WTC11 (cell line): ENCODE results near the gene KLHL41.
"Not testable (repeated sequence)": the region's sequence is repeated elsewhere in the genome, so short reads cannot be mapped to it uniquely, and the experiment has no call there.

Experiments used
- CTCF ChIP-seq: fragments of 200-600 bp; IDR thresholded peaks from 2 replicates; pipeline ENCODE4 v1.8.0; 2022; ENCODE audit warnings: antibody characterized with exemption
- EMX1 ChIP-seq: fragments of 250-450 bp; sonication (Bioruptor Pico); IDR thresholded peaks from 2 replicates; pipeline ENCODE4 v1.8.0; 2021; ENCODE audit warnings: mild to moderate bottlenecking
- FOXK1 ChIP-seq: sonication (generic); formaldehyde crosslinking; IDR thresholded peaks from 2 replicates; pipeline ENCODE4 v1.8.0; 2022; ENCODE audit warnings: mild to moderate bottlenecking, moderate library complexity, missing genetic modification reagents
- MAX ChIP-seq: sonication (generic); formaldehyde crosslinking; IDR thresholded peaks from 2 replicates; pipeline ENCODE4 v1.8.0; 2022; ENCODE audit warnings: mild to moderate bottlenecking, missing genetic modification reagents
- NR2C2 ChIP-seq: sonication (generic); formaldehyde crosslinking; IDR thresholded peaks from 2 replicates; pipeline ENCODE4 v1.8.0; 2022; ENCODE audit warnings: mild to moderate bottlenecking, missing genetic modification reagents
- PRRX2 ChIP-seq: fragments of 250-450 bp; sonication (Bioruptor Pico); IDR thresholded peaks from 2 replicates; pipeline ENCODE4 v1.8.0; 2021; ENCODE audit warnings: mild to moderate bottlenecking
- SMAD4 ChIP-seq: sonication (generic); formaldehyde crosslinking; IDR thresholded peaks from 2 replicates; pipeline ENCODE4 v1.8.0; 2022; ENCODE audit warnings: mild to moderate bottlenecking, missing genetic modification reagents
- TCF7 ChIP-seq: sonication (generic); formaldehyde crosslinking; IDR thresholded peaks from 2 replicates; pipeline ENCODE4 v1.8.0; 2022; ENCODE audit warnings: mild to moderate bottlenecking, low read depth, missing genetic modification reagents, moderate library complexity
- TF ChIP-seq, protein P1 (sequence below): sonication (generic); formaldehyde crosslinking; IDR thresholded peaks from 2 replicates; pipeline ENCODE4 v1.8.0; 2022; ENCODE audit warnings: missing genetic modification reagents
- TF ChIP-seq, protein P2 (sequence below): sonication (generic); formaldehyde crosslinking; IDR thresholded peaks from 2 replicates; pipeline ENCODE4 v1.8.1; 2023; ENCODE audit warnings: mild to moderate bottlenecking, missing genetic modification reagents

DNA sequence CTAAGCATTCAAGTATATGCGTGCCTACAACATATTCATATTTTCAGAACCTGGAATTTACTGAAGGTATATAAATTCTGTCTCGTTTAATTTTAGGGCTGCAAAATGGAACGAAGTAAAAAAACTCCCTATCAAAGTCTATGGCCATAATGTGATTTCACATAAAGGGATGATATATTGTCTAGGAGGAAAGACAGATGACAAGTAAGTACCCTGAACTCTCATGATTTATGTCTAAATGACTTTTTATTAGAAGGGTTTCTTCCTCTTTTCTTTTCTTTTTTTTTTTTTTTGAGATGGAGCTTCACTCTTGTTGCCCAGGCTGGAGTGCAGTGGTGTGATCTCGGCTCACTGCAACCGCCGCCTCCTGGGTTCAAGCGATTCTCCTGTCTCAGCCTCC is 5.3 kb downstream of the KLHL41 start:
- not testable (repeated sequence) for TF ChIP-seq FOXK1 (CRISPR knock-in tag); MAX (CRISPR knock-in tag); CTCF; EMX1; PRRX2 (CRISPR knock-in tag); TCF7; SMAD4; NR2C2
- TF ChIP-seq, protein P1, sequence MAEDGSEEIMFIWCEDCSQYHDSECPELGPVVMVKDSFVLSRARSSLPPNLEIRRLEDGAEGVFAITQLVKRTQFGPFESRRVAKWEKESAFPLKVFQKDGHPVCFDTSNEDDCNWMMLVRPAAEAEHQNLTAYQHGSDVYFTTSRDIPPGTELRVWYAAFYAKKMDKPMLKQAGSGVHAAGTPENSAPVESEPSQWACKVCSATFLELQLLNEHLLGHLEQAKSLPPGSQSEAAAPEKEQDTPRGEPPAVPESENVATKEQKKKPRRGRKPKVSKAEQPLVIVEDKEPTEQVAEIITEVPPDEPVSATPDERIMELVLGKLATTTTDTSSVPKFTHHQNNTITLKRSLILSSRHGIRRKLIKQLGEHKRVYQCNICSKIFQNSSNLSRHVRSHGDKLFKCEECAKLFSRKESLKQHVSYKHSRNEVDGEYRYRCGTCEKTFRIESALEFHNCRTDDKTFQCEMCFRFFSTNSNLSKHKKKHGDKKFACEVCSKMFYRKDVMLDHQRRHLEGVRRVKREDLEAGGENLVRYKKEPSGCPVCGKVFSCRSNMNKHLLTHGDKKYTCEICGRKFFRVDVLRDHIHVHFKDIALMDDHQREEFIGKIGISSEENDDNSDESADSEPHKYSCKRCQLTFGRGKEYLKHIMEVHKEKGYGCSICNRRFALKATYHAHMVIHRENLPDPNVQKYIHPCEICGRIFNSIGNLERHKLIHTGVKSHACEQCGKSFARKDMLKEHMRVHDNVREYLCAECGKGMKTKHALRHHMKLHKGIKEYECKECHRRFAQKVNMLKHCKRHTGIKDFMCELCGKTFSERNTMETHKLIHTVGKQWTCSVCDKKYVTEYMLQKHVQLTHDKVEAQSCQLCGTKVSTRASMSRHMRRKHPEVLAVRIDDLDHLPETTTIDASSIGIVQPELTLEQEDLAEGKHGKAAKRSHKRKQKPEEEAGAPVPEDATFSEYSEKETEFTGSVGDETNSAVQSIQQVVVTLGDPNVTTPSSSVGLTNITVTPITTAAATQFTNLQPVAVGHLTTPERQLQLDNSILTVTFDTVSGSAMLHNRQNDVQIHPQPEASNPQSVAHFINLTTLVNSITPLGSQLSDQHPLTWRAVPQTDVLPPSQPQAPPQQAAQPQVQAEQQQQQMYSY, result not testable (repeated sequence)
- TF ChIP-seq, protein P2, sequence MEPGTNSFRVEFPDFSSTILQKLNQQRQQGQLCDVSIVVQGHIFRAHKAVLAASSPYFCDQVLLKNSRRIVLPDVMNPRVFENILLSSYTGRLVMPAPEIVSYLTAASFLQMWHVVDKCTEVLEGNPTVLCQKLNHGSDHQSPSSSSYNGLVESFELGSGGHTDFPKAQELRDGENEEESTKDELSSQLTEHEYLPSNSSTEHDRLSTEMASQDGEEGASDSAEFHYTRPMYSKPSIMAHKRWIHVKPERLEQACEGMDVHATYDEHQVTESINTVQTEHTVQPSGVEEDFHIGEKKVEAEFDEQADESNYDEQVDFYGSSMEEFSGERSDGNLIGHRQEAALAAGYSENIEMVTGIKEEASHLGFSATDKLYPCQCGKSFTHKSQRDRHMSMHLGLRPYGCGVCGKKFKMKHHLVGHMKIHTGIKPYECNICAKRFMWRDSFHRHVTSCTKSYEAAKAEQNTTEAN (CRISPR knock-in tag), result not testable (repeated sequence)
